ENCODE measurements around the gene MTERF1.
"Not testable (repeated sequence)": the region's sequence is repeated elsewhere in the genome, so short reads cannot be mapped to it uniquely, and the experiment has no call there.

The MTERF1 gene

GRCh38 chr7:91883676-91884362 lies 3.3 kb upstream of the MTERF1 start:
- DNase-seq = no peak

- DNase-seq = no peak
These were observed 488 bp downstream of the MTERF1 start for GRCh38 chr7:91880016-91880412.

DNA sequence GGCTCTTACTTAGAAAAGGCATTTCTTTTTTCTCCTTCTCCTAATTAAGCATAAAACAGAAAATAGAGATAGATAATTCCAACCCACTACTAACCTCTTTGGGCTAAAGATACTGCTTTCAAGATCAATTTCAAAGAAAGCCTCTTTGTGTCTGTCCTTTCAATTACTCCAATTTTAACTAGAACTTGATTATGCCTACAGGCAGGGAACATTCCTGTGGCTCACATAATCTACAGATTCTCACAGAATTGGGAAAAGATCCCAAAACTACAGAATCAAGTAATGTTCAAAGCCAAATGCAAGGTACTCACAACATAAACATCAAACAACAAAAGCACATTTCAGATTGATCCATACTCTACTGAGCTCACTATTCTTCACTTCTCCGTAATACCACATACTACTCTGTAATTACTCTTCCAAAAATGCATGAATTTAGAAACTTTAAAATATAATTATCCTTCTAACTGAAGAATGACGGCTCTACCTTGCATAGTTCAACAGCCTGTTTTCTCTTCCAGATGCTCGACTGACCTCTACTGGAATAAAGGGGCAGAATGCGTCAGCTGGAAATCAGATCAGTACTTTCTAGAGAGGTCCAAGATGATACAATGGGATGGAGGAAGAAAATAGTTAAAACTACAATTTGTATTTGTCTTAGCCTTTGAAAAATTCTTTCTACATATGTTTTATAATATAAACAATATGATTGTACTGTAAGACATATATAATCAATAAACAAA lies 3.9 kb downstream of the MTERF1 start:
- DNase-seq = no peak

- no peak for DNase-seq
These were observed 4.7 kb downstream of the MTERF1 start for GRCh38 chr7:91875851-91876250.

DNA sequence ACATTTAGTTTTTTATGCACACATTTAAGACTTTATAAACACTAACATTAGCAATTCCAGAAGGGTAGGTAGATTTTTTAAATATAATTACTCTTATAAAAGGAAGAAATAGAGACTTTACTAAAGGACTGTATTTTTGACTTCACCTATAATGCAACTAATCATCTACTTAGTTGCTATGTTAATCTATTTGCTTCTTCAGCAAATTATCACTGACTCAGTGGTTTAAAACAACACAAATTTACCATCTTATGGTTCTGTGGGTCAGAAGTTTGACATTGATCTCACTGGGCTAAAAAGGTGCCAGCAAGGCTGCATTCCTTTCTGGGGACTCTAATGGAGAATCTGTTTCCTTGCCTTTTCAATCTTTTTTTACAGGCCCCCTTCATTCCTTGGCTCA lies 7.6 kb downstream of the MTERF1 start:
- DNase-seq = no peak

GRCh38 chr7:91872069-91872468 lies 8.4 kb downstream of the MTERF1 start:
- DNase-seq = no peak

DNA sequence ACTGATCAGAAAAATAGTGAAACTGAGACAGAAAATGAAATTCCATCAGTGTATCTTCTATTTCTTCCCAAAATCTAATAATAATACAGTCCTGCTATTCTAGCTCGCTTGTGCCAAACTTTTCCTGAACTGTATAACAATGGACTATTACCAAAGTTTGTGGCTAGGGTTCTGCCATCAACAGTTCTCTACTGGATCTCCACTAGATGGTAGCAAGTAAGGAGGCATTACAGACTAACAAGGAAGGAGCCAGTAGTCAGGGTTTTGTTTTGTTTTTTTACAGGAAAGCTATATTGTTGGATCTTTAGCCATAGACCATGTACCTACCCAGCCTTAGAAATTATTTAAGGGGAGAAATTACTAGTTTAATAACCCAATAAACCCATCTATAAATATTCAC lies 10.8 kb downstream of the MTERF1 start:
- DNase-seq = no peak

GRCh38 chr7:91866599-91867148 lies 13.8 kb downstream of the MTERF1 start:
- no peak for DNase-seq

DNA sequence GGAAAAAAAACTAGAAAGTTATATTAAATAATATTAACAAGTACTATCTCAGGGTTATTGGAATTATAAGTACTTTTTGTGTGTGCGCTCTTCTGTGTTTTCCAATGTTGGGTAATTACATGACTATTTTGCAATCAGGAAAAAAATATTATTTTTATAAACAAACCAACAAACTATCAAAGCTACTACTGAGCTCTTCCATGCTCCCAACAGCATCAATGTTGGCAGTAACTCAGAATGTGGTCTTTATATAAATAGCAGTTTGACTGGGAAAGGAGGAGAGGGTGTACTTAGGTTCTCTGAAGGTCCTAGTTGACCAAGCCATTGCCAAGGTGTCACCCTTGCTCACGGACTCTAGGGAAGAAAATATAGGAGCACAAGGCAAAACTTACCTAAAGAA lies 15.0 kb downstream of the MTERF1 start:
- no peak for DNase-seq

- not testable (repeated sequence) for DNase-seq
These were observed 15.9 kb downstream of the MTERF1 start for GRCh38 chr7:91864604-91865003.

DNA sequence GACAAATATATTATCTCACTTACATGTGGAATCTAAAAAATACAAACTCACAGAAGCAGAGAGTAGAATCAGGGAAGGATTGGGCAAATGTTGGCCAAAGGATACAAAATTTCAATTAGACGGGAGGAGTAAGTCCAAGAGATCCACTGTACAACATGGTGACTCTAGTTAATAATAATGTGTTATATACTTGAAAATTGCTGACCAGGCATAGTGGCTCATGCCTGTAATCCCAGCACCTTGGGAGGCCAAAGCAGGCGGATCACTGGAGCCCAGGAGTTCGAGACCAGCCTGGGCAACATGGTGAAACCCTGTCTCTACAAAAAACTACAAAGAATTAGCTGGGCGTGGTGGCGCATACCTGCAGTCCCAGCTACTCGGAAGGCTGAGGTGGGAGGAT lies 16.4 kb downstream of the MTERF1 start:
- DNase-seq = no peak

GRCh38 chr7:91852263-91852741 lies 28.2 kb downstream of the MTERF1 start:
- DNase-seq = no peak

DNA sequence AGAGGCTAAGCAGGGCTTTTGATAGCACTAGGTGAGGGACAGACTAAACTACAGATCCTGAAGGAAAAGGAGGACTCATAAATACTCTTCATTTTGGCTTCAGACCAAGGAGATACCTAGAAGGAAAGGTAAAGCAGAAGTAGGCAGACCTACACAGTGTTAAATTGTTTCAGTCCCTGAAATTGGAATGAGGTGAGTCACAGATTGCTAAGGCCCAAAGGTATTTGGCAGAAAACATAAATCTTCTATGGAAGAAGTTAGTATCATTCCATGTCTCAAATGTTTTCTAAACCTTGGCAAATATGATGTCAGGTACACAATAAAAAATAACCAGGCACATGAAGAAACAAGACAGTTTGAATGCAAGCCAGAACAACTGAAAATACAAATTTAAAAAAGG lies 30.0 kb downstream of the MTERF1 start:
- DNase-seq = no peak

DNA sequence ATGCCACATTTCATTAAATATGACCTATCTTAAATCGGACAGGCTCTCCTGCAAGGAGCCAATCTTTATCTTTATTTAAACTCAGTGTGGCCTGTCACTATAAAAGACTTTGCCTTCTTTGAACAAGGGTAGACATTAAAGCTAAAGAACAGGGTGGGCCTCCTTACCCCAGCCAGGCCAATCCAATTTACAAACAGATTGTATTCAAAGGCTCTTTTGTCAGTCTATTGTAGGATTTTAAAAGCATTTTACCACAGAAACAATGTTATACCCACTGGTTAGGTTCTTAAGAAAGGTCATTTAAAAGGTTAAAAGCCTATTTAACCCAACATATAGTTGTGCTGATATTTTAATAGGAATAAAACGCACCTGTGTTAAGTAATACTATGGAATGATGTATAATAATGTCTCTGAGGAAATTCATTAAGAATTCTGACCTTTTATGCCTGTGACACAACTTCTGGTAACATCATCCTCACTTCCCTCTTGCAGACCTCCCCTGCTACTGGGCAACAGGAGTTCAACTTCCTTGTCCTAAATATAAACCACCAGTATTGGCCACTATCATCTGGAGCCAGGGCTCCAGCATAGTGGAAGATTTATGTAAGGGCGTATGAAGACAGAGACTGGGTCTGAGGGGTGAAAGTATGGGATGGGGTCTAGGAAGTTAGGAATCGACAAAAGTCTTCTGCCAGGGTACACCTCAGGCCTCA lies 32.5 kb downstream of the MTERF1 start:
- no peak for DNase-seq

DNA sequence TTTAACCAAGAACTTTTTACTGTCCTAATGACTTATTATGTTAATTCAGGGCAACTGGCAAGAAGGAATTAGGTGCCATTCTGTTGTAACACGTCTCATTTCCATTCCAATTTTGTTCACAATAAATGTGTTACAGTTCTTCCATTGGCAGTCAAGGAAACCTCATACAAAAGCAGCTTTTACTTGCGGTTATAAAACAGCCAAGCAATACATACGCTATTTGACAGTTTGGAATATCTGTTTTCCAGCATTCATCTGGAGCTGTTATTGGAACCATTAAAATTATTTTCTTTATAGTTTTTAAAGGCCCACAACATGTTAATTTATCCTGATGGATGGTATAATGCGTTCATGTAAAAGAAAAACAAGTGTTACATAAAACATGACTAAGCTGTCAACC lies 33.3 kb downstream of the MTERF1 start:
- no peak for DNase-seq

DNA sequence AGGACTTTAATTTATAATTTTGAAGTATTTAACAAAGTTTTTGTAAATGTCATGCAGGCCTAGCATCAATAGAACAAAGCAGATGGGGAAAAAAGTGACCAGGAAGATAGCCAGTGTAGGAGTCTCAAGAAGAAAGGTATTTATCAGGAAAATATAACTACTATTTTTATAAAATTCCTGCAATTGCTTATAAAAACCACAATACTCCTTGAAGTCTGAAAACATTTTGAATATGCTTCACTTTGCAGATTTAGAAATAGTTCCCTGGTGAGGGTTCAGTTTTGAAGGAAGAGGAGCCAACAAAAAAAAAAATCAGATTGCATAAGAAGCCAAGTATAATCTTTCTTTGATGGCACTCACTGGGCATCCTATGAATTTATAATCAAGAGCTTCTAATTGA lies 34.1 kb downstream of the MTERF1 start:
- DNase-seq = no peak

DNA sequence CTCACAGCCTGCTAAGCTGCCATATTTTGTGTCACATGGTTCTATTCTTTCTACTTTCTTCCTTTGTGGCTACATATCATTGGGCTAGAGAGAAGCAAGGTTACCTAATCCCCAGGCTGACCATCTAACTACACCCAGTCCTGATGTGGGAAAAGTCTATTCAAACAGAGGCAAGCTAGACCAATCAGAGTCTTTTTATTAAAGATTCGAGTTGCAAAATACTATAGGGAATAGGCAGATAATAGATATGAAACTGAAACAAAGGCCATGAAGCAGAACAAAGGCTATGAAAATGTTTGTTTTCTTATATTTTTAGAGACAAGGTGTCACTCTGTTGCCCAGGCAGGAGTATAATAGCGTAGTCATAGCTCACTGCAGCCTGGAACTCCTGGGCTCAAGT lies 36.7 kb downstream of the MTERF1 start:
- DNase-seq = no peak

GRCh38 chr7:91838439-91838838 lies 42.1 kb downstream of the MTERF1 start:
- DNase-seq = no peak

GRCh38 chr7:91837397-91838070 lies 43.0 kb downstream of the MTERF1 start:
- DNase-seq = no peak

DNA sequence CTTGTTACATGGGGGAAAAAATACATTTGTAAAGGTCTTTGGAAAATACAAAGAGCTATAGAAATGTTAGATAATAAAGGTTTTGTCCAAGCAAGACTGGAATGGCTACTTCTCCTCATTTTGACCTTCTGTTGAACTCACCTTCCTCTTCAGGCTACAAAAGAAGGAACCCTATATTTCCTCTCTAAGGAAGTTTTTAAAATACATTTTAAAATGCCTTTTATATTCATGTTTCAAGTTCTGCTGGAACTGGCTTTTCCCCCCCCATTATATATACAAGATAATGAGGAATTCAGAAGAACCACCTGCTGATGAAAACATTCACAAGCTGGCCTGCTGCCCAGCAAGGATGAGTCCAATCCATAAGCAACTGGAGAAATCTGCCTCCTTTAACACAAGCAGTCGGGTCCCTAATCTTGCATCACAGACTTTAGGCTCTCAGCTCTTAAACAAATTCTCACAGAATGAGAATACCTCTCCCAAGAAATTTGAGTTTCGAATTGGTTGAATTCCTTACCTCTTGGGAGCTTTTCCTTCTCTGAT lies 44.6 kb downstream of the MTERF1 start:
- DNase-seq = no peak

DNA sequence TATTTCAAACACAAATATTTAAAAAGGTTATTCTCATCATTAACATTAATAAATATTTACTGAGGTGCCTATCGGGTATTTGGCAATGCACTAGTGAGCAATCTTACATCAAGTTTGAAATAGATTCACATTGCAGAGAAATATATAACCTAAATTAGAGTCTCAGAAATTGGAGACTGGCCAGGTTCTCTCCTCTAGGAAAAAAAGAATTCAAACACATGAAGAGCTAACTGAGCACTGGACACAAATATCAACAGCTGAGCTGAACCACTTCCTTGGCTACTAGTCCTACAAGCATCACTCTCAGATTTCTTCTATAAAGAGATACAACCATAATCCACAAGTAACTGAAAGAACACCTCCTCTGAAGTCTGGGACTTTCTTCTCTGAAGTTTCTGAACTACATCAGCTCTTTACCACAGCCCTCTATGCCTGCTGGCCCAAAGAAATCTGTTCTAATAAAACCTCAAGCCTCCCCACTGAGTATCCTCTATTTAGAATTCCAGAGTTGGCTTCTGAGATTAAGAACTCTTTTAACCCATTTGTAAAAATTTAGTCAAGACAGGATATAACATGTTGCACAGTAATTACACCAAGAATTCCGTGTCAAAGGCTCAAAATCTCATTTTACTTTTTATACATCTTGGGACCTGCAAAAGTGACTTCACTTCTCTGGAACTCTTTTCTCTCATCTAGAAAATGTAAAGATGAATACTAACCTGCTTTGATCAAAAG lies 45.2 kb downstream of the MTERF1 start:
- no peak for DNase-seq

DNA sequence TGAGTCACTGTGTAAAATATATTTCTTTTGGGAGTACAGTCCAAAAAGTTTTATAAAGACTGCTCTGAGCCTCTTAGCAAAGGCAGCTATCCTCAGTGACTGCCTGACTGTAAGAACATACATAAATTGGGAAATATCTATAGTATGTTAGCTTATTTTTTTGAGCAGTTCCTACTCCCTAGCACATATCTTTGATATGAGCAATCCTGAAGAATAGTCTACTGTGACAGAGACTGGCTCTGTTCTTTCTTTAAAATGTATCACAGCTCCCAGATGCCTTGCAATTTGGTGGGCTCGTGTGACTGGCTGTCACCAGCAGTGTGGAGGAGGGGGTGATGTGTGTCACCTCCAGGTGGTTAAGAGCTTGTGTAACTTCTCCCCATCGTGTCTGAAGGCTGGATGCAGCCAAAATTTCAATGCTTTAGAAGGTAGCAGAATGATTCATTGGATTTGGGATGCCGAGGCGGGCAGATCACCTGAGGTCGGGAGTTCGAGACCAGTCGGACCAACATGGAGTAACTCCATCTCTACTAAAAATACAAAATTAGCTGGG lies 47.9 kb downstream of the MTERF1 start:
- no peak for DNase-seq
